Measurements from ENCODE around the gene RIPOR2.

DNA sequence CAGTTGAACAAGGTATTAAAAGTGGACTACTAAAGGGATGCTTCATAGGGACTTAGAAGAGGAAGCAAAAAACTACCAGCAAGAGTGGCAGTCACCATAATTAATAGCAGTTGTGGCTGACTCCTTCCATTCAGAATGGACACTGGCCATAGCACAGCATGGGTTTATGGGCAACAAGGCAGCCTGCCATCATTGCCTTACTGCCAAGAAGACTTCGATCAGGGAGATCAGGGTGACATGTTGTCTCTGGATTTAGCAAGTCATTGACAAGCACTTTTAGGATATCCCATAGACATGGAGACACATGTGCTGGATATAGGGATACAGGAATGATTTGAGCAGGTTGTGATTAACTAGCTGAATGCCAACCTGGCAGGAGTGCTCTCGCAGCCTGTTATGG, 35.3 kb upstream of the RIPOR2 start:
- TF ChIP-seq, protein P1, sequence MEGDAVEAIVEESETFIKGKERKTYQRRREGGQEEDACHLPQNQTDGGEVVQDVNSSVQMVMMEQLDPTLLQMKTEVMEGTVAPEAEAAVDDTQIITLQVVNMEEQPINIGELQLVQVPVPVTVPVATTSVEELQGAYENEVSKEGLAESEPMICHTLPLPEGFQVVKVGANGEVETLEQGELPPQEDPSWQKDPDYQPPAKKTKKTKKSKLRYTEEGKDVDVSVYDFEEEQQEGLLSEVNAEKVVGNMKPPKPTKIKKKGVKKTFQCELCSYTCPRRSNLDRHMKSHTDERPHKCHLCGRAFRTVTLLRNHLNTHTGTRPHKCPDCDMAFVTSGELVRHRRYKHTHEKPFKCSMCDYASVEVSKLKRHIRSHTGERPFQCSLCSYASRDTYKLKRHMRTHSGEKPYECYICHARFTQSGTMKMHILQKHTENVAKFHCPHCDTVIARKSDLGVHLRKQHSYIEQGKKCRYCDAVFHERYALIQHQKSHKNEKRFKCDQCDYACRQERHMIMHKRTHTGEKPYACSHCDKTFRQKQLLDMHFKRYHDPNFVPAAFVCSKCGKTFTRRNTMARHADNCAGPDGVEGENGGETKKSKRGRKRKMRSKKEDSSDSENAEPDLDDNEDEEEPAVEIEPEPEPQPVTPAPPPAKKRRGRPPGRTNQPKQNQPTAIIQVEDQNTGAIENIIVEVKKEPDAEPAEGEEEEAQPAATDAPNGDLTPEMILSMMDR (conservative IDR thresholded peaks at IDR 0.05; ENCODE audit: low read depth in 2 of 2), result no peak
- TF ChIP-seq POLR2AphosphoS5 (IDR thresholded peaks at IDR 0.05; ENCODE audit: low read depth), result no peak
- TF ChIP-seq EZH2 (IDR thresholded peaks at IDR 0.05; ENCODE audit: low read depth, unreplicated experiment), result no peak
- no peak for TF ChIP-seq EZH2phosphoT487 (IDR thresholded peaks at IDR 0.05; ENCODE audit: unreplicated experiment)
- no peak for TF ChIP-seq REST (IDR thresholded peaks at IDR 0.05; ENCODE audit: unreplicated experiment)
- TF ChIP-seq, protein P2, sequence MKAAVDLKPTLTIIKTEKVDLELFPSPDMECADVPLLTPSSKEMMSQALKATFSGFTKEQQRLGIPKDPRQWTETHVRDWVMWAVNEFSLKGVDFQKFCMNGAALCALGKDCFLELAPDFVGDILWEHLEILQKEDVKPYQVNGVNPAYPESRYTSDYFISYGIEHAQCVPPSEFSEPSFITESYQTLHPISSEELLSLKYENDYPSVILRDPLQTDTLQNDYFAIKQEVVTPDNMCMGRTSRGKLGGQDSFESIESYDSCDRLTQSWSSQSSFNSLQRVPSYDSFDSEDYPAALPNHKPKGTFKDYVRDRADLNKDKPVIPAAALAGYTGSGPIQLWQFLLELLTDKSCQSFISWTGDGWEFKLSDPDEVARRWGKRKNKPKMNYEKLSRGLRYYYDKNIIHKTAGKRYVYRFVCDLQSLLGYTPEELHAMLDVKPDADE (IDR thresholded peaks at IDR 0.05), result no peak
- TF ChIP-seq CREB1 (CRISPR knock-in tag; IDR thresholded peaks at IDR 0.05; ENCODE audit: low read depth), result no peak
- TF ChIP-seq STAT1 (IDR thresholded peaks at IDR 0.05; ENCODE audit: unreplicated experiment), result no peak

Measured in GM23338 (cell line).